ENCODE measurements around the gene WBP1L.
"Not testable (repeated sequence)": the region's sequence is repeated elsewhere in the genome, so short reads cannot be mapped to it uniquely, and the experiment has no call there.

Gene WBP1L

GRCh38 chr10:102726274-102726673 lies 17.5 kb upstream of the WBP1L start:
- DNase-seq: no peak

- no peak for DNase-seq
Observed at GRCh38 chr10:102727037-102727818, 16.5 kb upstream of the WBP1L start.

- DNase-seq: peak; percentile 69
Observed at GRCh38 chr10:102729029-102730026, 14.4 kb upstream of the WBP1L start.

GRCh38 chr10:102731222-102731800 lies 12.4 kb upstream of the WBP1L start:
- no peak for DNase-seq

- no peak for DNase-seq
Observed at GRCh38 chr10:102732661-102733060, 11.1 kb upstream of the WBP1L start.

GRCh38 chr10:102735065-102735562 lies 8.6 kb upstream of the WBP1L start:
- no peak for DNase-seq

- DNase-seq: no peak
Observed at GRCh38 chr10:102738692-102739121, 5.0 kb upstream of the WBP1L start.

- no peak for DNase-seq
Observed at GRCh38 chr10:102740229-102740628, 3.5 kb upstream of the WBP1L start.

GRCh38 chr10:102741726-102742237 lies 2.0 kb upstream of the WBP1L start:
- no peak for DNase-seq

- DNase-seq: not testable (repeated sequence)
Observed at GRCh38 chr10:102742313-102742712, 1.4 kb upstream of the WBP1L start.

- no peak for DNase-seq
Observed at GRCh38 chr10:102743078-102743587, 615 bp upstream of the WBP1L start.

GRCh38 chr10:102744374-102745051 lies 765 bp downstream of the WBP1L start:
- no peak for DNase-seq

GRCh38 chr10:102745157-102745556 lies 1.4 kb downstream of the WBP1L start:
- no peak for DNase-seq

GRCh38 chr10:102752266-102752930 lies 8.7 kb downstream of the WBP1L start:
- DNase-seq: no peak

GRCh38 chr10:102752934-102753664 lies 9.4 kb downstream of the WBP1L start:
- no peak for DNase-seq

GRCh38 chr10:102753718-102754117 lies 10.0 kb downstream of the WBP1L start:
- no peak for DNase-seq

- DNase-seq: no peak
Observed at GRCh38 chr10:102757323-102757722, 13.6 kb downstream of the WBP1L start.

- DNase-seq: no peak
Observed at GRCh38 chr10:102758240-102758932, 14.6 kb downstream of the WBP1L start.

GRCh38 chr10:102758933-102759262 lies 15.2 kb downstream of the WBP1L start:
- DNase-seq: not testable (repeated sequence)

All from 8988T (cell line).